Fibroblast of skin of right quadriceps (primary cell): Measurements from ENCODE around the gene DOCK2.
"Not testable (repeated sequence)": the region's sequence is repeated elsewhere in the genome, so short reads cannot be mapped to it uniquely, and the experiment has no call there.

Experiments
- DNase-seq: peaks from one replicate; pipeline ENCODE4 v3.0.0-alpha.2; 2013

The DOCK2 gene

DNA sequence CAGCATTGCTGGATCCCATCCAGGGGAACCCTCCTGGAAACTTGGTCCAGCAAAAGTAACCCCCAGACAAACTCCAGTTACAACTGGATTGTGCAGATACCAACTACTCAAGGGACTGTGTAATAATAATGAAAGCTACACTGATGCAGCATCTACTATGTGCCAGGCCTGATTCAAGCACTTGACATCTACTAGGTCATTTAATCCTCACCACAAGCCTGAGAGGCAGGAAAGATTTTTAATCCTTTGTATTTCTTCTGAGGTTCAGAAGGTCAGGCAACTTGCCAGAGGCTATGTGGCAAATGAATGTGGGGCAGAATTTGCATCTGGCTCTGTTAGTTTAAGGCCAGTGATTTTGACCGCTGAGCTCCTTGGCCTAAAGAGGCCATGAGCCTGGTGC, 439.1 kb downstream of the DOCK2 start:
- DNase-seq = no peak

DNA sequence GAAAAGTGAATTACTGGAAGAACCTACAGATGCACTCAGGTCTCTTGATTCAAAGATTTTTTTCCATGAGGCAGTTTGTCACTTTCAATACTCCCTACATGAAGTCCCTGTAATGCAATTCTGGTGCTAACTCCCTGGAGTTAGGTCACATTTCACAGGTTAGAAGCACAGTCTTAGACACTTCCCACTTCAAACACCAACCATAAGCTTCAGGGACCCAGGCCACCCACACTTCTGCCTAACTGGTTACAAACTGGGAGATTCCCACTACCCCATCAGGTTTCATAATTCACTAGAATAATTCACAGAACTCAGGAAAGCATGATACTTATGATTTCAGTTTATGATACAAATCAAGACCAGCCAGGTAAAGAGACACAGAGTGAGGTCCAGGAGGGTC, 439.7 kb downstream of the DOCK2 start:
- DNase-seq = no peak

DNA sequence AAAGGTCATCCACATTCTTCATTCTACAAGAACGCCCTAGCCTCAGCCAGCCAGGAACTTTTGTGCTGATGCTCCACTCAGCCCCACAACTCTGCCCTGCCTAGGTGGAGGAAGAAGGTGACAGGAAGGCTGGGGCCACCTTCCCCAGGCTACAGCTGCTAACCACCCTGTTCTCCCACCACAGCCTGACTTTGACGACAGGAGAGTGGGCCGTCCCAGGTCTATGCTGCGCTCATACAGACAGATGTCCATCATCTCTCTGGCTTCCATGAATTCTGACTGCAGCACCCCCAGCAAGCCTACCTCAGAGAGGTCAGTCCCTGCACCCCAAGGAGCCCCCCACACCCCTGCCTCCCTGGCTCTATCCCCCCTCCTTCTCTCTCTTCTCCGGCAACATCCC, 440.5 kb downstream of the DOCK2 start:
- no peak for DNase-seq

DNA sequence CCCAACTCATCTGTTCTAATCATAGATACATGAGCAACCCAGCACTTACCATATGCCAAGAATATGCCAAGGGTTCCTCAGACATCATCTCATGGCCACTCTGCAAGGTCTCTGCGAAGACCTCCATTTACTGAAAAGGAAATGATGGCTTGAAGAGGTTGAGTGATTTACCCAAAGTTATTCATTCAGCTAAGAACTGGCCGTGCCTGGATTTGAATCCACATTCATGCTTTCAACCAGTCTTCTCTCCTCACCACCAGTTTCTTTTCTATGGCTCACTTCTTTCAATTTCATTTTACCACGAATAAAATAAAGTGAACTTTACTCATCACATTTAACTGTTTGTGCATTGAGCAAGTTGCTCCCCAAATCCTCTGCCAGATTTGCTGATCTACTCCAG, 441.4 kb downstream of the DOCK2 start:
- no peak for DNase-seq

DNA sequence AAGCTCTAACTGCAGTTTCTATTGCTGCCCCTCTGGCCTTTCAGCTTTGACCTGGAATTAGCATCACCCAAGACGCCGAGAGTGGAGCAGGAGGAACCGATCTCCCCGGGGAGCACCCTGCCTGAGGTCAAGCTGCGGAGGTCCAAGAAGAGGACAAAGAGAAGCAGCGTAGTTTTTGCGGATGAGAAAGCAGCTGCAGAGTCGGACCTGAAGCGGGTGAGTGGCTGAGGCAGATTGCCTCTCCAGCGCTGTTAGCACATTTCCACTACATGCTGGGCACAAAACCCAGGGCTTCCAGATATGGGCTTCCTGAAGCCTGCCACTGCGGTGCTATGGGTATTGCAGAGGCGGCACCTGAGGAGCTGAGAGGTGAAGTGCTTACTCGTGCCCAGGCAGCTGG, 441.9 kb downstream of the DOCK2 start:
- no peak for DNase-seq

DNA sequence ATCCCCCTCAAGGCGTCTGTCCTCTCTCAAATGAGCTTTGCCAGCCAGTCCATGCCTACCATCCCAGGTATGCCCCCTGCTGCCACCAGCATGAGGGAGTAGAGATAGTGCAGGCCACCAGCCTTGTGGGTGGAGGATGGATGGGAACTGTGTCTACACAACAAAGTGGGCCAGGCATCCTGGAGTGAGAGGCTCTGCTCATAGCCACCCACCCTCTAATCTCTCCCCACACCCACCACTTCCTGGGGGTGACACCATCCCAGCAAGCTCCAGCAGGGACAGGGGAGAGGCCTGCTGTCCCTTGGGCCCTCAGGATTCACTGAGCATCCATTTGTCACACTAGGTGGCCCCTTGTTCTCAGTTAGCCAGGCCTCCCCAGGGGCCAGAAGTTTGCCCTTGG, 443.1 kb downstream of the DOCK2 start:
- no peak for DNase-seq

DNA sequence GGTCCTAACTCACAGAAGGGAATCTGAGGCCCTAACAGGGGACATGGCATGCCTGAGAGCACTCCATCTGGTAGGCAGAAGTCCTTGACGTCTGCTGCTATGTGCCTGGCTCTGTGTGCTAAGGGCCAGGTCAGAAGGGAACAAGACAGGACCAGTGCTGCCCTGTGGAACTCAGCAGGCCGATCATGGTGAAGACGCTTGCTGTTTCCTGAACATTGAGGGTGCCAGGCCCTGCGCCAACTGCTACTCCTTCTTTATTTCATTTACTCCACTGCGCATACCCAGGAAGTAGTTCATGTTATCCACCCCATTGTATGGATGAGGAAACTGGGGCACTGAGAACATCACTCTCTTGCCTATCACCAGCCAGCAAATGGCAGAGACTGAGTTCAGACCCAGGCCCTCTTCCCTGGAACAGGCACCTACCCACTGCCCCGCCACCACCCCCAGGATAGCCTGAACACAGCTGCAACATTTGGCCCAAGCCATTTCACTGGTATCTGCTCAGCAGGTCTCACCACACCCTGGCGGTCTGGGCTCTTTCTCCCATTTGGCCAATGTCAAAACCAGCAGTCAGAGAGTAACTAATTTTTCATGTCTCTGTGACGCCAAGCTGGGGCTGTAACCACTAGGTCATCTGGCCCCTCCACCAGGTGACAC, 443.8 kb downstream of the DOCK2 start:
- DNase-seq = no peak

DNA sequence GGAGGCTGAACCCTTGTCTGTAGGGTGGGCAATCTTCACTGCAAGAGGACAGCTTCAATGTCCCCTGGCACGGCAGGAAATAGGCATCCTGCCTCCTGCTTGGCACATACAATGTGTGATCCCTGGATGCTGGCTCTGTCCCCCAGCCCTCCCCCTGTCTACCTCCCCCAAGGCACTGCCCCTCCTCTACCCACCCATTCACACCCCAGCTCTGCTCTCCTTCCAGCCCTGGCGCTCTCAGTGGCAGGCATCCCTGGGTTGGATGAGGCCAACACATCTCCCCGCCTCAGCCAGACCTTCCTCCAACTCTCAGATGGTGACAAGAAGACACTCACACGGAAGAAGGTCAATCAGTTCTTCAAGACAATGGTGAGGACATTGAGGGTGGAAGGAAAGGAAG, 444.5 kb downstream of the DOCK2 start:
- no peak for DNase-seq

DNA sequence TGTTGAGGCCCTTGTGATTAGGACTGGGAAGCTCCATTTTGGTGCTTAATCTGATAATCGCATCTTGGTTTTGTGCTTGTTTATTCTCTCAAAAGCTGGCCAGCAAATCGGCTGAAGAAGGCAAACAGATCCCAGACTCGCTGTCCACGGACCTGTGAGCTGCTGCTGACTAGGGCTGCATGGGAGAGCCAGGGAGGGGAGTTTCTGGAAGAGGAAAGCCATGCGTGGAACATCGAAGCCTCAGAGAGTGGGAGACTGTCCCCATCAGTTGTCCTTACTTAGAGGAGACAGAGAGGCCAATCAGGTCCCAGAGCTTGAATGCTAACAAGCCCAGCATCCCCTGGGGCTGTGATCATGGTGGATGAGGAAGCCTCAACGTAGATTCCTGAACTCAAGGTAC, 445.6 kb downstream of the DOCK2 start:
- no peak for DNase-seq

DNA sequence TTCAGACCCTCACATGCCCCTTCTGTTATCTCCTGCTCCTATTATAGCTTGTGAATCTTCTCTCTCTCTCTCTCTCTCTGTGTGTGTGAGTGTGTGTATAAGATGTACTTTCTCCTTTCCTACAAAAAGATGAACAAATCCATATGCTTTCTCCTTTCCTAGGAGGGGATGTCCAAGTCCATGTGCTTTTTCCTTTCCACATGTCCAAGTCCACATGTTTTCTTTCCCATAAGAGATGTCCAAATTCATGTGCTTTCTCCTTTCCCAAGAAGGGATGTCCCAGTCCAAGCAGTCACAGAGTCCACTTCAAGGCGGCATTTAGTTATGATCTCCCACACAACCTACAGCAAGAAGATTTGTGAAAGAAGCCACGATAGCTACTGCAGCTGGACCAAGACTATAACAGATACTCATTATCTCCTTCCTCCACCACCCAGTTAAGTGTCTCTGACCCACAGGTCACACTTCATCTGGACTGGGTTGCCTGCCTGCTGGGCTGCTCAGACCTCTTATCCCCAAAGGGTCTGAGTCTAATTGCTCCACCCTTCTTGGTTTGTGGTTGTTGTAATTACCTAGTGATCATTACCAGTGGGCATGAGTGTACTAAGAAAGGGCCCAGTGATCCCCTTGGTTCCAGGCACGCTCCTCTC, 450.2 kb downstream of the DOCK2 start:
- no peak for DNase-seq

DNA sequence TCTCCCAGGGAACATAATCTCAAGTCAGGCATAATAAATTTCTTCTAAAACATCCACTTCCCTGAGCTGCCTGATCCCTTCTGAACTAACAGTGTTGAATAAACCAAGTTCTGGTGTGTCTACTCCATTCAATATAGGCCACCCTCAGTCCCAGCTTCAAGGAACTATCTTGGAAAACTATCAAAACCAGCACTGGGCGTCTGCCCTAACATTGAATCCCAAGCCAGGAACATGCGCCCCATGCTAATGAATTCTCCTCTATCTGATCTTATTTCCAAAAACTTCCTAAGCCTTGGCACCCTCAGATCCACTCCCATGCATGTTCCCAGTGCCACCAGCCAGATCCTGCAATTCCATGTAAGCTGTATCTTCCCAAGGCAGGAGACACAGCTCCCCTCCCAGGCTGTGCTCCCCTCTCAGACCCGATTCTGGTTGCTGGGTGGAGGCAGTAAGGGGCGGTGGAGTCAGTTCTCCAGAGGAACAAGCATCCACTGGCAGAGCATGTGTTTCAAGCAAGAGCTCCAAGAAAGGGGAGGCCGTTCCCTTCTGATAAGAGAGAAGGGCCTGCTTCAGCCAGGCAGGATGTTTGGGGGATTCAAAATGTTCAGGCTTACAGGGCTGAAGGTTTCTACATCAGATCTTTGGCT, 455.5 kb downstream of the DOCK2 start:
- no peak for DNase-seq

DNA sequence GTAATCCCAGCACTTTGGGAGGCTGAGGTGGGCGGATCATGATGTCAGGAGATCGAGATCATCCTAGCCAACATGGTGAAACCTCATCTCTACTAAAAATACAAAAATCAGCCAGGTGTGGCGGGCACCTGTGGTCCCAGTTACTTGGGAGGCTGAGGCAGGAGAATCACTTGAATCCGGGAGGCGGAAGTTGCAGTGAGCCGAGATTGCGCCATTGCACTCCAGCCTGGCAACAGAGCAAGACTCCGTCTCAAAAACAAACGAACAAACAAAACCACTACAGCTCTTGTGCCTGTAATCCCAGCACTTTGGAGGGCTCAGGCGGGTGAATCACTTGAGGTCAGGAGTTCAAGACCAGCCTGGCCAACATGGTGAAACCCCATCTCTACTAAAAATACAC, 457.3 kb downstream of the DOCK2 start:
- not testable (repeated sequence) for DNase-seq

DNA sequence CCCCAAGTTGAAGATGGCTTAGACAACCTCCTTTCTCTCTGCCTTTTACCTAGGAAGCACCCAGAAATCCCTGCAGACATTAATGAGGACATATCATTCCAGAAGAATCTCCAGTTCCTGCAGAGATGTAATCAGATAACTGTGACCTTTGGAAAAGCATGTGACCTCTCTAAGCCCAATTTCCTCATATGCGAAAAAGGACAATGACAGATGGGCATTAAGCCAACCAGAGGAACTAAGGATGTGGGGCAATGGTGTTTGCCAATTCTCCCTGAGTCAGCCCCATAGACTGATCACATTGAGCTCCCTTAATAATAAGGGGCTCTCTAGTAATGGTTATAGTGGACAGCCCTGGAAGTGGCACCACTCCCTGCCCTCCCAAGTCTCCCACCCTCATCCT, 458.6 kb downstream of the DOCK2 start:
- peak; percentile 11 for DNase-seq

DNA sequence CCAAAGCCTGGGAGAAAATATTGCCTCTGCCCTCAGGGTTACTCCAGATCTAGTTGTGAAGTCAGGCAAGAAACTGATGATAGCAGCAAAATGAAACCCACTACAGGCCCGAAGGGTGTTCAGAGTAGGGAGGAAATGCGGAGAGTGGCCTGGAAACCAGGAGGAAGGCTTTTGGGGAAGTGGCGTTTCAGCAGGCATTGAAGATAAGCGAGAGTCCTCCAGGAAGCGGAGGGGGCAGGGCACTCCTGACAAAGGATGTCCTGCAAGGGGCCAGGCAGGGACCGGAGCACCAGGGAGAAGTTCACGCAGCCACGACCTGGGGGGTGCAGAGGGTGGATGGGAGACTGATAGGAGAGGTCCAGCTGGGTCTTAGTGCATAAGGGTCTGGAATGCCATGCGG, 460.9 kb downstream of the DOCK2 start:
- DNase-seq = no peak

DNA sequence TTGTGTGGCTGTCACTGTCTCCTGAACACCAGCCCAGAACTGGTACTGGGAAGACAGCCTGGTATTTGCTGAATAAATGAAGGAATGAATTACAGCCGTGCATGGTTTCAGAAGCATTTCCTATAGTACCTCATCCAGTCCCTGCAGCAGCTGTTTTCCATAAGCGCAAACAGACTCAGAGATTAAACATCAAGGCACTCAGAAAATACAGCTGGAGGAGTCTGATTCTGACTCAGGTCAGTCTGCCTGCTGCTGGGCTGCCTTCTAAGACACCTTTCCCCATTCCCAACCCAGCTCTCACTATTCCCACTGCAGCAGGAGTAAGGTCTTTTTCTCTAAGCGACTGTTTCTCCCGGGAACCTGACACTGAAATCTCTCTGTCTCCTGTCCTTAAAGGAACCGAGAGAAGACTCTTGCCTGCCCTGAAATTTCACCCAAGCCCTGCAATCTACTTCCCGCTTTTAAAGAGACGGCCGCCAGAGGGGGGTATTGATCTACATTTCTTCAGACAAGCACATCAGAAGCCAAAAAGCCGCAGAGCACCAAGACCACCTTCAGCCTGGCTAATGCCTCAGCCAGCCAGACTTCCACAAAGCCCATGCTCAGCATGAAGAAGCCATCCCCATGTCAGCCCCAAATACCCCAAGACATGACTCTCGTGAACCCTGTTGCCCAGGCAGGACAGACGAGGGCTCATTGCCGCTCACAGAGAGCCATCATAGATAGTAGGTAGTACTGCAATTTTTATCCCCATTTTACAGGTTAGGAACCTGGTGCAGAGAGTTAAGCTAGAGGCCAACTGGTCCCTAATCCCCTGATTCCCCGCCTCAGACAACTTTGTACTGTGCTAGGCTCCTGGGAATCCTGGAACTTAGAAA, 463.2 kb downstream of the DOCK2 start:
- DNase-seq = peak; percentile 79

DNA sequence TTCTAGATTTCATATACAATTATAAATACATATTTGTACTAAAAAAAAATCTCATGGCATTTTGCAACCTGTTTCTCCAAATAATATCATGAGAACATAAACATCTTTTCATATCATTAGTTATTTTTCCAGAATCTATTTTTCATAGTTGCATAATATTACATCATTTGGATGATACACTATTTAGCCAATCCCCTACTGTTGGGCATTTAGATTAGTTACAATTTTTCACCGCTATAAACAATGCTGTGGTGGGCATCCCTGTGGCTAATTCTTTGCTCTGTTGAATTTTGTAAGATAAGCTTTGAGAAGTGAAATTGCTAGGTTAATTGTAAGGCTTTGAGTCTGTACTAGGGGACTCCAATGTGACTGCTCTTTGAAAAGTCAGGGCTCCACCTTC, 466.4 kb downstream of the DOCK2 start:
- no peak for DNase-seq

DNA sequence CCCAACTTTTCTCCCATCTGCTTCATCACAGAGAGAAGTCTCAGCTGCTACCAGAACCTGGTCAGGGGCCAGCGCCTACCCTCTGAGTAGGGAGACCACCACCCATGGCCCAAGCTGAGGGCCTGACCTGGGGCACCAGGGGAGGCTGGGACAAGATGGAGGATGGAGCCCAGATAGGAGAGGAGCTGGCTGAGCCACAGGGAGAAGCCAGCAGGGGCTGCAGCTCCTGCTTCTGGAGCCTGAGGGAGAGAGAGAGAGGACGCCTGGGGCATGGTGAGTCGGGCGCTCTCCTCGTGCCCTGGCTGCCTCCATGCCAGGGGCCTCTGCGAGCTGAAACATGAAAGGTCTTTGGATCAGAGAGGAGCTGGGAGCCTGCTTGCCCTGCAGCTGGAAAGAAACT, 467.2 kb downstream of the DOCK2 start:
- DNase-seq = no peak

DNA sequence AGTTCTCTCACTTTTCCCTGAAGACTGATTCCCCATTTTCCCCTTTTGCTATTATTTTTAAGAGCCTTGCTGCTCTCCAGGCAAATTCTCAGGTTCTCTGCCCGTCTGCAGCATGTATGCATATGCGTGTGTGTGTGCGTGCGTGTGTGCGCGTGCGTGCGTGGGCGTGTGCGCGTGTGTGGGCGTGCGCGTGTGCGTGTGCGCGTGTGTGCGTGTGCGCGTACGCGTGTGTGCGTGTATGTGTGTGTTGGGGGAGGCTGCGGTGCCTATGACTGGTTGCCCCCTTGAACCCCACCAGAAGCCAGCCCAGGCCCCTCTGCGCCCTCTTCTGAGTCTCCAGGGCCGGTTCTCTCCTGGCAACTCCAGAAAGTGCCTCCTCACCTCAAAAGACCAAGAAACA, 467.6 kb downstream of the DOCK2 start:
- no peak for DNase-seq

DNA sequence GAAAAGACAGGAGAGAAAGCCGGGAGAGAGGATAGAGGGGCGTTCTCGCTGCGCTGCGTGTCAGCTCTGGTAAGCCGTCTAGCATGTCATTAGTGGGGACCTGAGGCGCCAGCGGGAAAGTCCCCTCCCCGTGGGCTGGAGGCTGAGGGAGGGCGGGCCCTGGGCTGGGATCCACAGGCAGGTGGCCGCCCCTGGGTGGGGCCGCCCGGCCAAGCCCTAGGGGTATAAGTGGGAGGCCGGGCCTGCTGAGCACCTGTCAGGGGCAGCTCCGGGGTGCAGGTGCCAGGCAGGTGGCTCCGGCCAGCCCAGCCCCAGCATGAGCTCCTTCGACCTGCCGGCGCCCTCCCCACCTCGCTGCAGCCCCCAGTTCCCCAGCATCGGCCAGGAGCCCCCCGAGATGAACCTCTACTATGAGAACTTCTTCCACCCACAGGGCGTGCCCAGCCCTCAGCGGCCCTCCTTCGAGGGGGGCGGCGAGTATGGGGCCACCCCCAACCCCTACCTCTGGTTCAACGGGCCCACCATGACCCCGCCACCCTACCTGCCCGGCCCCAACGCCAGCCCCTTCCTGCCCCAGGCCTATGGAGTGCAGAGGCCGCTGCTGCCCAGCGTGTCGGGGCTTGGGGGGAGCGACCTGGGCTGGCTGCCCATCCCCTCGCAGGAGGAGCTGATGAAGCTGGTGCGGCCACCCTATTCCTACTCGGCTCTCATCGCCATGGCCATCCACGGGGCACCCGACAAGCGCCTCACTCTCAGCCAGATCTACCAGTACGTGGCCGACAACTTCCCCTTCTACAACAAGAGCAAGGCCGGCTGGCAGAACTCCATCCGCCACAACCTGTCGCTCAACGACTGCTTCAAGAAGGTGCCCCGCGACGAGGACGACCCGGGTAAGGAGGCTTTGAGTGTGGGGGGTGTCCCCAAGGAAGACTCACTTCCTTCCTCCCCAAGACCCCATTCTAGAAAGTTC, 468.9 kb downstream of the DOCK2 start, which contains the start of gene FOXI1:
FOXI1 (plus strand) TSS at position 256 of the 970 bp plus-strand sequence; CDS start at position 317, 61 bp downstream.
- no peak for DNase-seq

DNA sequence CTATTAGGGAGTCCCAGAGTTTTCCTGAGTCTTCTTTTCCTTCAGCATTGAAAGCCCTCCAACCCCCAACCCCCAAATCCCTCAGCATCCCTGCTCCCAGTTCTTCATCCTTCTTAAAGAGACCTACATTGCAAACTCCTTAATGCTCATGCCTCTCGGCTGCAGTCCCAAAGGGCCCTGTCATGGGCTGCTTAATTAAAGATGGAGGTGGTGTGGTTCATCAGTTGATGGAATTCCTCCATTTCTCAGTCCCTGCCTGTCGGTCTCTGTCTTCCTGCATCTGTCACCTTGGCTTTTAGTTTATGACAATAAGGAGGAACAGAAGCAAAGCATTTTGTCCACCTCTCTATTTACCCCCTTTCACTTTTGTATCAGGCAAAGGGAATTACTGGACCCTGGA, 470.6 kb downstream of the DOCK2 start:
- no peak for DNase-seq

DNA sequence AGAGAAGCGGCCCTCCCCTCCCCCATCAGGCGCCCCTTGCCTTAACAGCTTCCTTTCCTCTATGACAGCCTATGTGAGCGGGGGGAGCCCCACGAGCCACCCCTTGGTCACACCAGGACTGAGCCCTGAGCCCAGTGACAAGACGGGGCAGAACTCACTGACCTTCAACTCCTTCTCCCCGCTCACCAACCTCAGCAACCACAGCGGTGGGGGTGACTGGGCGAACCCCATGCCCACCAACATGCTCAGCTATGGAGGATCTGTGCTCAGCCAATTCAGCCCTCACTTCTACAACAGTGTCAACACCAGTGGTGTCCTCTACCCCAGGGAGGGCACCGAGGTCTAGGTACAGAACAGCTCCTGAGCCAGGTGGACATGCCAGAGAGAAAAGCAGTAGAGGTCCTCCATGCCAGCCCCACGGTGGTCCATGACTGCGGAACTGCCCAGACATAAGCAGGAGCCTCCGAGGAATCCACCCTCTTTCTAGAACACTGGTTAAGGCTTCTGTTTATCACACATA, 471.3 kb downstream of the DOCK2 start:
- DNase-seq = no peak
